ENCODE results near the gene LRRC57. TPM values are rescaled to one million over a fixed set of nuclear protein-coding genes. Genes with fewer than 3 reads are reported as not detected.
A peak's percentile ranks its signal among the peaks of the same experiment; 100 is the strongest.

The LRRC57 gene
- total and polyA plus RNA-seq, 3 donors from 2014 or later, result 15.5 to 35.4 (median 26.7) TPM

GRCh38 chr15:42490291-42490670 lies 58.3 kb downstream of the LRRC57 start:
- no peak for DNase-seq
- Histone ChIP-seq H3K9me3 (no peaks in the 10 kb centered on the region), H3K27me3 (no peaks in the 10 kb centered on the region), H3K27ac (peak overlapping the region; percentile 93 to 97), H3K36me3 (ENCODE audit: low read depth, missing control alignments) (no peaks in the 10 kb centered on the region), H3K4me1 (peaks cover 12% of the 10 kb centered on the region), H3K4me3 (peak overlapping the region; percentile 76 to 83)
- intact Hi-C loops (cut with DNase I; ENCODE audit: low total_unique reads), result no loop called here
- 1 to 2% methylated on average over 11 of the region's 11 CpGs for WGBS, 2 donors
- TF ChIP-seq CTCF (IDR thresholded peaks at IDR 0.05), result no peak

Other genes starting within 250 kb of the LRRC57 start
- gene CAPN3, start 189.3 kb downstream of the LRRC57 start, total RNA-seq, result 10 to 100 TPM; 33.6 to 60.4 TPM
- gene CAPN3, start 189.3 kb downstream of the LRRC57 start, polyA plus RNA-seq (ENCODE audit: insufficient read depth, low read depth, low replicate concordance), result 53.0 TPM
- gene ZNF106, start 57.7 kb downstream of the LRRC57 start, total RNA-seq, result 10 to 100 TPM; 84.4 to 95.4 TPM
- 51.4 TPM for gene ZNF106, start 57.7 kb downstream of the LRRC57 start, polyA plus RNA-seq (ENCODE audit: insufficient read depth, low read depth, low replicate concordance)
- 100 to 1,000 TPM in 1 of 2 donors, 10 to 100 TPM in 1; 99.4 to 101 TPM for gene SNAP23, start 53.2 kb downstream of the LRRC57 start, total RNA-seq
- 114 TPM for gene SNAP23, start 53.2 kb downstream of the LRRC57 start, polyA plus RNA-seq (ENCODE audit: insufficient read depth, low read depth, low replicate concordance)
- gene HAUS2, start within 50 bp of the LRRC57 start, total RNA-seq, result 10 to 100 TPM; 24.4 to 33.5 TPM
- 21.5 TPM for gene HAUS2, start within 50 bp of the LRRC57 start, polyA plus RNA-seq (ENCODE audit: insufficient read depth, low read depth, low replicate concordance)
- 100 to 1,000 TPM; 132 to 137 TPM for gene STARD9, start 26.8 kb upstream of the LRRC57 start, total RNA-seq
- gene STARD9, start 26.8 kb upstream of the LRRC57 start, polyA plus RNA-seq (ENCODE audit: insufficient read depth, low read depth, low replicate concordance), result 41.1 TPM
- 10 to 100 TPM; 27.5 to 43.5 TPM for gene CDAN1, start 188.3 kb upstream of the LRRC57 start, total RNA-seq
- gene CDAN1, start 188.3 kb upstream of the LRRC57 start, polyA plus RNA-seq (ENCODE audit: insufficient read depth, low read depth, low replicate concordance), result 17.1 TPM

All from testis (tissue), 3 donors.